Lung microvascular endothelial cell (primary cell): ENCODE measurements around the gene PTPRG. TPM values are rescaled to one million over a fixed set of nuclear protein-coding genes. Genes with fewer than 3 reads are reported as not detected.
"Not testable (repeated sequence)": the region's sequence is repeated elsewhere in the genome, so short reads cannot be mapped to it uniquely, and the experiment has no call there.

Experiments used
- DNase-seq, 2 donors: peaks; one replicate each; pipeline versions ENCODE4 v3.0.0 to v3.0.0-alpha.2; 2010; ENCODE audit warnings: low read depth in 2 of 2
- total RNA-seq: library from RNA; depleted of rRNA; stranded (reverse); fragments of >200 nt; gene quantifications from 2 replicates; pipeline ENCODE4 v1.2.1, GENCODE V29; 2014

Gene PTPRG
- total RNA-seq, 1 donor from 2014 or later = 5.8 TPM

- DNase-seq = no peak
Measured at GRCh38 chr3:61682671-61683548, 121.5 kb downstream of the PTPRG start.

GRCh38 chr3:61683549-61684236, 122.3 kb downstream of the PTPRG start:
- no peak for DNase-seq

- DNase-seq = no peak
Measured at GRCh38 chr3:61684386-61684785, 123.0 kb downstream of the PTPRG start.

- no peak for DNase-seq
Measured at GRCh38 chr3:61685755-61686154, 124.4 kb downstream of the PTPRG start.

- peak in 1 of 2 donors; percentile 3 for DNase-seq
Measured at GRCh38 chr3:61686228-61686648, 124.9 kb downstream of the PTPRG start.

- DNase-seq = no peak
Measured at GRCh38 chr3:61687206-61687605, 125.8 kb downstream of the PTPRG start.

- DNase-seq = no peak
Measured at GRCh38 chr3:61687663-61688306, 126.4 kb downstream of the PTPRG start.

- DNase-seq = no peak
Measured at GRCh38 chr3:61688307-61688984, 127.1 kb downstream of the PTPRG start.

GRCh38 chr3:61690016-61690415, 128.6 kb downstream of the PTPRG start:
- DNase-seq = no peak

GRCh38 chr3:61691466-61691865, 130.1 kb downstream of the PTPRG start:
- no peak for DNase-seq

GRCh38 chr3:61697301-61697700, 135.9 kb downstream of the PTPRG start:
- DNase-seq = no peak

GRCh38 chr3:61698278-61699072, 137.1 kb downstream of the PTPRG start:
- DNase-seq = not testable (repeated sequence)

GRCh38 chr3:61699622-61700021, 138.3 kb downstream of the PTPRG start:
- no peak for DNase-seq

- DNase-seq = no peak
Measured at GRCh38 chr3:61701011-61701410, 139.6 kb downstream of the PTPRG start.

- no peak for DNase-seq
Measured at GRCh38 chr3:61702453-61702852, 141.1 kb downstream of the PTPRG start.

- no peak for DNase-seq
Measured at GRCh38 chr3:61704807-61705206, 143.4 kb downstream of the PTPRG start.

- no peak for DNase-seq
Measured at GRCh38 chr3:61707492-61707891, 146.1 kb downstream of the PTPRG start.

GRCh38 chr3:61710920-61711319, 149.5 kb downstream of the PTPRG start:
- DNase-seq = not testable (repeated sequence)

GRCh38 chr3:61714225-61714624, 152.9 kb downstream of the PTPRG start:
- DNase-seq = no peak

GRCh38 chr3:61715886-61716527, 154.6 kb downstream of the PTPRG start:
- no peak for DNase-seq
